Measurements from ENCODE around the gene ADGRG4. TPM values are rescaled to one million over a fixed set of nuclear protein-coding genes. Genes with fewer than 3 reads are reported as not detected.
"Not testable (repeated sequence)": the region's sequence is repeated elsewhere in the genome, so short reads cannot be mapped to it uniquely, and the experiment has no call there.

ADGRG4 gene
- polyA plus RNA-seq (2013, experiment 1 of 2) = under 0.01 TPM
- under 0.01 TPM for polyA plus RNA-seq (2013, experiment 2 of 2)

GRCh38 chrX:136300721-136301120 lies at the start of gene ADGRG4:
Gene ADGRG4, plus strand, starts transcription at chrX:136300963. Its CDS starts 7,815 bp downstream, at chrX:136308778.
- H4K8ac ChIP-seq (ENCODE audit: low read length); DNase-seq; H4K91ac ChIP-seq (ENCODE audit: low read length); H2BK120ac ChIP-seq (ENCODE audit: low read depth, low read length); H2AFZ ChIP-seq (ENCODE audit: low read depth, low read length); H3K14ac ChIP-seq (ENCODE audit: low read length in 2 of 2); H2BK15ac ChIP-seq (ENCODE audit: low read depth, poor library complexity, severe bottlenecking); H2BK5ac ChIP-seq (ENCODE audit: low read depth, low read length, poor library complexity, severe bottlenecking); H3K36me3 ChIP-seq (ENCODE audit: control insufficient read depth in 1 of 2, insufficient read depth in 2 of 2, low read depth in 1 of 2, low read length in 2 of 2); H3K9ac ChIP-seq (ENCODE audit: low read length); H3K18ac ChIP-seq (ENCODE audit: low read depth in 1 of 2, low read length in 2 of 2); H3K4me1 ChIP-seq (ENCODE audit: control insufficient read depth, insufficient read depth, low read depth, low read length); H3K4ac ChIP-seq (ENCODE audit: low read depth in 1 of 2, low read length in 2 of 2); H3K27ac ChIP-seq (ENCODE audit: low read length, poor library complexity, severe bottlenecking); H2AK5ac ChIP-seq (ENCODE audit: low read length, severe bottlenecking); H2BK12ac ChIP-seq (ENCODE audit: low read length in 2 of 2); H3K23ac ChIP-seq (ENCODE audit: low read length in 2 of 2); H3K9me3 ChIP-seq (ENCODE audit: control insufficient read depth, low read length); H3K4me2 ChIP-seq (ENCODE audit: low read length, poor library complexity, severe bottlenecking); H3K79me1 ChIP-seq (replicated peaks; ENCODE audit: low read length, poor library complexity, severe bottlenecking); H3K4me3 ChIP-seq (ENCODE audit: insufficient read depth in 1 of 2, low read depth in 1 of 2, low read length in 2 of 2): not testable (repeated sequence)
- peaks cover 0 to 11% of the 10 kb centered on the region in 2 experiments for H3K27me3 ChIP-seq (ENCODE audit: control insufficient read depth in 1 of 2, insufficient read depth in 1 of 2, low read length in 2 of 2)
- no CpG with 5 or more reads among the region's 4 CpGs for WGBS

GRCh38 chrX:136251041-136251991 lies 49.4 kb upstream of the ADGRG4 start, which contains the start of gene MAP7D3:
Gene MAP7D3, minus strand, starts transcription at chrX:136251400. Its CDS starts 42 bp downstream, at chrX:136251358.
- peak within 1 kb of the TSS; percentile 68 for H3K4me2 ChIP-seq (ENCODE audit: low read length, poor library complexity, severe bottlenecking)
- H3K9ac ChIP-seq (ENCODE audit: low read length) = peak within 1 kb of the TSS; percentile 84
- peak within 1 kb of the TSS; percentile 69 for H2AK5ac ChIP-seq (ENCODE audit: low read length, severe bottlenecking)
- peak within 1 kb of the TSS; percentile 39 for H2AFZ ChIP-seq (ENCODE audit: low read depth, low read length)
- no peak within 1 kb of the TSS for H4K91ac ChIP-seq (ENCODE audit: low read length)
- no peak within 1 kb of the TSS for H3K14ac ChIP-seq (ENCODE audit: low read length in 2 of 2)
- H2BK5ac ChIP-seq (ENCODE audit: low read depth, low read length, poor library complexity, severe bottlenecking) = no peak within 1 kb of the TSS
- peaks cover 0 to 17% of the 10 kb centered on the region in 2 experiments for H3K27me3 ChIP-seq (ENCODE audit: control insufficient read depth in 1 of 2, insufficient read depth in 1 of 2, low read length in 2 of 2)
- H3K4me3 ChIP-seq (ENCODE audit: insufficient read depth in 1 of 2, low read depth in 1 of 2, low read length in 2 of 2) = peak within 1 kb of the TSS; percentile 79 to 80
- H2BK12ac ChIP-seq (ENCODE audit: low read length in 2 of 2) = peak within 1 kb of the TSS in 1 of 2 experiments; percentile 29
- H3K9me3 ChIP-seq (ENCODE audit: control insufficient read depth, low read length) = no peaks in the 10 kb centered on the region
- H3K23ac ChIP-seq (ENCODE audit: low read length in 2 of 2) = no peak within 1 kb of the TSS
- H2BK120ac ChIP-seq (ENCODE audit: low read depth, low read length) = no peak within 1 kb of the TSS
- H3K36me3 ChIP-seq (ENCODE audit: control insufficient read depth in 1 of 2, insufficient read depth in 2 of 2, low read depth in 1 of 2, low read length in 2 of 2) = no peaks in the 10 kb centered on the region
- no peaks in the 10 kb centered on the region for H3K79me1 ChIP-seq (replicated peaks; ENCODE audit: low read length, poor library complexity, severe bottlenecking)
- peaks cover 1% of the 10 kb centered on the region for H3K4me1 ChIP-seq (ENCODE audit: control insufficient read depth, insufficient read depth, low read depth, low read length)
- peak within 1 kb of the TSS in 1 of 2 experiments; percentile 58 for H3K4ac ChIP-seq (ENCODE audit: low read depth in 1 of 2, low read length in 2 of 2)
- H3K27ac ChIP-seq (ENCODE audit: low read length, poor library complexity, severe bottlenecking) = no peak within 1 kb of the TSS
- peak within 1 kb of the TSS; percentile 55 for H4K8ac ChIP-seq (ENCODE audit: low read length)
- H3K18ac ChIP-seq (ENCODE audit: low read depth in 1 of 2, low read length in 2 of 2) = peak within 1 kb of the TSS; percentile 18 to 66
- DNase-seq = peak; percentile 58
- H2BK15ac ChIP-seq (ENCODE audit: low read depth, poor library complexity, severe bottlenecking) = peak within 1 kb of the TSS; percentile 95
- 0% methylated on average over 31 of the region's 73 CpGs for WGBS

GRCh38 chrX:136255541-136255940 lies 45.2 kb upstream of the ADGRG4 start:
- Histone ChIP-seq H2BK120ac (ENCODE audit: low read depth, low read length) (no peak overlapping the region), H3K4me3 (ENCODE audit: insufficient read depth in 1 of 2, low read depth in 1 of 2, low read length in 2 of 2) (peak overlapping the region in 1 of 2 experiments; percentile 47), H2BK5ac (ENCODE audit: low read depth, low read length, poor library complexity, severe bottlenecking) (no peak overlapping the region), H4K8ac (ENCODE audit: low read length) (no peak overlapping the region), H2AFZ (ENCODE audit: low read depth, low read length) (no peak overlapping the region), H4K91ac (ENCODE audit: low read length) (no peak overlapping the region), H3K4me1 (ENCODE audit: control insufficient read depth, insufficient read depth, low read depth, low read length) (peaks cover 1% of the 10 kb centered on the region), H2BK15ac (ENCODE audit: low read depth, poor library complexity, severe bottlenecking) (no peak overlapping the region), H3K27ac (ENCODE audit: low read length, poor library complexity, severe bottlenecking) (no peak overlapping the region), H3K79me1 (replicated peaks; ENCODE audit: low read length, poor library complexity, severe bottlenecking) (no peaks in the 10 kb centered on the region), H3K36me3 (ENCODE audit: control insufficient read depth in 1 of 2, insufficient read depth in 2 of 2, low read depth in 1 of 2, low read length in 2 of 2) (no peaks in the 10 kb centered on the region), H3K14ac (ENCODE audit: low read length in 2 of 2) (no peak overlapping the region), H3K27me3 (ENCODE audit: control insufficient read depth in 1 of 2, insufficient read depth in 1 of 2, low read length in 2 of 2) (peaks cover 0 to 16% of the 10 kb centered on the region in 2 experiments), H3K9ac (ENCODE audit: low read length) (peak overlapping the region; percentile 54), H3K18ac (ENCODE audit: low read depth in 1 of 2, low read length in 2 of 2) (no peak overlapping the region), H3K23ac (ENCODE audit: low read length in 2 of 2) (no peak overlapping the region), H3K4me2 (ENCODE audit: low read length, poor library complexity, severe bottlenecking) (no peak overlapping the region), H3K9me3 (ENCODE audit: control insufficient read depth, low read length) (no peaks in the 10 kb centered on the region), H2BK12ac (ENCODE audit: low read length in 2 of 2) (no peak overlapping the region), H3K4ac (ENCODE audit: low read depth in 1 of 2, low read length in 2 of 2) (no peak overlapping the region), H2AK5ac (ENCODE audit: low read length, severe bottlenecking) (no peak overlapping the region)
- 73% methylated on average over 3 of the region's 5 CpGs for WGBS
- no peak for DNase-seq

- Histone ChIP-seq H3K23ac (ENCODE audit: low read length in 2 of 2) (no peak overlapping the region), H3K14ac (ENCODE audit: low read length in 2 of 2) (no peak overlapping the region), H3K9me3 (ENCODE audit: control insufficient read depth, low read length) (no peaks in the 10 kb centered on the region), H3K9ac (ENCODE audit: low read length) (peak overlapping the region; percentile 54), H3K4me2 (ENCODE audit: low read length, poor library complexity, severe bottlenecking) (no peak overlapping the region), H3K27me3 (ENCODE audit: control insufficient read depth in 1 of 2, insufficient read depth in 1 of 2, low read length in 2 of 2) (peaks cover 0 to 16% of the 10 kb centered on the region in 2 experiments), H3K79me1 (replicated peaks; ENCODE audit: low read length, poor library complexity, severe bottlenecking) (no peaks in the 10 kb centered on the region), H2AFZ (ENCODE audit: low read depth, low read length) (no peak overlapping the region), H2AK5ac (ENCODE audit: low read length, severe bottlenecking) (peak overlapping the region; percentile 48), H4K8ac (ENCODE audit: low read length) (no peak overlapping the region), H3K18ac (ENCODE audit: low read depth in 1 of 2, low read length in 2 of 2) (peak overlapping the region in 1 of 2 experiments; percentile 57), H3K4me3 (ENCODE audit: insufficient read depth in 1 of 2, low read depth in 1 of 2, low read length in 2 of 2) (peak overlapping the region in 1 of 2 experiments; percentile 47), H2BK120ac (ENCODE audit: low read depth, low read length) (no peak overlapping the region), H3K27ac (ENCODE audit: low read length, poor library complexity, severe bottlenecking) (no peak overlapping the region), H3K4ac (ENCODE audit: low read depth in 1 of 2, low read length in 2 of 2) (no peak overlapping the region), H3K4me1 (ENCODE audit: control insufficient read depth, insufficient read depth, low read depth, low read length) (peaks cover 1% of the 10 kb centered on the region), H2BK12ac (ENCODE audit: low read length in 2 of 2) (no peak overlapping the region), H2BK5ac (ENCODE audit: low read depth, low read length, poor library complexity, severe bottlenecking) (no peak overlapping the region), H2BK15ac (ENCODE audit: low read depth, poor library complexity, severe bottlenecking) (no peak overlapping the region), H4K91ac (ENCODE audit: low read length) (no peak overlapping the region), H3K36me3 (ENCODE audit: control insufficient read depth in 1 of 2, insufficient read depth in 2 of 2, low read depth in 1 of 2, low read length in 2 of 2) (no peaks in the 10 kb centered on the region)
- DNase-seq = no peak
- 50% methylated on average over 7 of the region's 7 CpGs for WGBS
Measured at GRCh38 chrX:136256026-136256425, 44.7 kb upstream of the ADGRG4 start.
